ENCODE results near the gene LCE3C. TPM values are rescaled to one million over a fixed set of nuclear protein-coding genes. Genes with fewer than 3 reads are reported as not detected.

Gene LCE3C
- not detected in 2 replicates for polyA plus RNA-seq (2011; rRNA removed)
- polyA plus RNA-seq (2012; cell fraction: cytosol; rRNA removed) = not detected in 2 replicates
- not detected in 2 replicates for polyA plus RNA-seq (2012; cell fraction: nucleus; rRNA removed)
- not detected in 3 replicates for polyA plus RNA-seq (2017; fragmentation: RNase III; extraction: RNeasy Plus Mini Kit Qiagen cat#74134 plus additional on column Dnase treatment)
- polyA minus RNA-seq (2011; rRNA and poly(A)+ RNA removed) = not detected in 2 replicates

GRCh38 chr1:152599934-152600333, at the start of gene LCE3C:
LCE3C (plus strand) TSS chr1:152600234; CDS start chr1:152600732, 498 bp downstream.
- no peaks in the 10 kb centered on the region for H3K9me3 ChIP-seq
- POLR2A ChIA-PET = no interaction called here
- DNase-seq (ENCODE audit: low read depth in 1 of 2, low spot score in 1 of 2) (no peak), ATAC-seq (no peak), FAIRE-seq (no peak)
- WGBS (ENCODE audit: missing lambda C conversion rate) = no CpG with 5 or more reads among the region's 4 CpGs
- no peak within 1 kb of the TSS for H3K27ac ChIP-seq
- CTCF ChIA-PET = no interaction called here
- H3K4me3 ChIP-seq = no peak within 1 kb of the TSS
- no peaks in the 10 kb centered on the region for H3K4me1 ChIP-seq
- TF ChIP-seq POLR2A (IDR thresholded peaks at IDR 0.05; ENCODE audit: low read length) (no peak), HOXB5 (CRISPR knock-in tag; IDR thresholded peaks at IDR 0.05) (no peak), JUNB (IDR thresholded peaks at IDR 0.05) (no peak), EP300 (IDR thresholded peaks at IDR 0.05) (no peak), MYC (IDR thresholded peaks at IDR 0.05; ENCODE audit: borderline replicate concordance, low read length) (no peak), RNF2 (IDR thresholded peaks at IDR 0.05; ENCODE audit: borderline replicate concordance, low read depth) (no peak), MAX (IDR thresholded peaks at IDR 0.05) (no peak), ZNF302 (CRISPR knock-in tag; IDR thresholded peaks at IDR 0.05) (no peak), BCL3 (IDR thresholded peaks at IDR 0.05) (no peak), TP53 (CRISPR knock-in tag; IDR thresholded peaks at IDR 0.05) (no peak), HES2 (IDR thresholded peaks at IDR 0.05) (no peak), POLR2AphosphoS2 (conservative IDR thresholded peaks at IDR 0.05; ENCODE audit: low read length) (no peak), HEYL (CRISPR knock-in tag; IDR thresholded peaks at IDR 0.05) (no peak), HMGXB4 (CRISPR knock-in tag; IDR thresholded peaks at IDR 0.05; ENCODE audit: borderline replicate concordance) (no peak)
- no peak within 1 kb of the TSS for H3K4me2 ChIP-seq

- H3K9me3 ChIP-seq = peaks cover 11% of the 10 kb centered on the region; the same call in 2 of the 3 replicates
- no peak for TF ChIP-seq NFE2L2 (conservative IDR thresholded peaks at IDR 0.05; ENCODE audit: low read length)
- TF ChIP-seq REST (IDR thresholded peaks at IDR 0.05) = no peak
- TF ChIP-seq POLR2A (IDR thresholded peaks at IDR 0.05; ENCODE audit: low read length) = no peak
- TF ChIP-seq TFCP2L1 (CRISPR knock-in tag; IDR thresholded peaks at IDR 0.05) = no peak
- TF ChIP-seq MYC (IDR thresholded peaks at IDR 0.05; ENCODE audit: borderline replicate concordance, low read length) = no peak
- no peak for TF ChIP-seq CBX8 (IDR thresholded peaks at IDR 0.05)
- no peak for TF ChIP-seq ZC3H11A (IDR thresholded peaks at IDR 0.05)
- no peak for TF ChIP-seq RCOR1 (IDR thresholded peaks at IDR 0.05; ENCODE audit: low read depth, low read length)
- TF ChIP-seq ATOH8 (CRISPR knock-in tag; IDR thresholded peaks at IDR 0.05; ENCODE audit: low read depth) = no peak
- no peak for TF ChIP-seq POLR2AphosphoS2 (conservative IDR thresholded peaks at IDR 0.05; ENCODE audit: low read length)
- TF ChIP-seq CHD4 (IDR thresholded peaks at IDR 0.05; ENCODE audit: borderline replicate concordance) = no peak
- TF ChIP-seq ZSCAN20 (CRISPR knock-in tag; IDR thresholded peaks at IDR 0.05) = no peak
- no peak for TF ChIP-seq EHF (CRISPR knock-in tag; IDR thresholded peaks at IDR 0.05)
- no peak for TF ChIP-seq FOSL2 (IDR thresholded peaks at IDR 0.05)
- no peak for TF ChIP-seq FOSL2 (CRISPR knock-in tag; IDR thresholded peaks at IDR 0.05)
- TF ChIP-seq CBX2 (IDR thresholded peaks at IDR 0.05; ENCODE audit: borderline replicate concordance, low read depth) = no peak
- TF ChIP-seq MAFK (IDR thresholded peaks at IDR 0.05; ENCODE audit: partially characterized antibody) = no peak
- ChIA-PET POLR2A (no interaction called here), CTCF (no interaction called here)
- no peak overlapping the region for H3K27ac ChIP-seq
- 29% methylated on average over 2 of the region's 2 CpGs for WGBS (ENCODE audit: missing lambda C conversion rate)
- H3K4me3 ChIP-seq = no peak overlapping the region
- no peak for DNase-seq (ENCODE audit: low read depth in 1 of 2, low spot score in 1 of 2)
- H3K4me2 ChIP-seq = no peak overlapping the region
- no peak for FAIRE-seq
- H3K4me1 ChIP-seq = no peaks in the 10 kb centered on the region
- ATAC-seq = no peak
Measured at GRCh38 chr1:152565115-152565514, 34.9 kb upstream of the LCE3C start.

Data from A549 (cell line).